ENCODE results near the gene LACTBL1.

DNA sequence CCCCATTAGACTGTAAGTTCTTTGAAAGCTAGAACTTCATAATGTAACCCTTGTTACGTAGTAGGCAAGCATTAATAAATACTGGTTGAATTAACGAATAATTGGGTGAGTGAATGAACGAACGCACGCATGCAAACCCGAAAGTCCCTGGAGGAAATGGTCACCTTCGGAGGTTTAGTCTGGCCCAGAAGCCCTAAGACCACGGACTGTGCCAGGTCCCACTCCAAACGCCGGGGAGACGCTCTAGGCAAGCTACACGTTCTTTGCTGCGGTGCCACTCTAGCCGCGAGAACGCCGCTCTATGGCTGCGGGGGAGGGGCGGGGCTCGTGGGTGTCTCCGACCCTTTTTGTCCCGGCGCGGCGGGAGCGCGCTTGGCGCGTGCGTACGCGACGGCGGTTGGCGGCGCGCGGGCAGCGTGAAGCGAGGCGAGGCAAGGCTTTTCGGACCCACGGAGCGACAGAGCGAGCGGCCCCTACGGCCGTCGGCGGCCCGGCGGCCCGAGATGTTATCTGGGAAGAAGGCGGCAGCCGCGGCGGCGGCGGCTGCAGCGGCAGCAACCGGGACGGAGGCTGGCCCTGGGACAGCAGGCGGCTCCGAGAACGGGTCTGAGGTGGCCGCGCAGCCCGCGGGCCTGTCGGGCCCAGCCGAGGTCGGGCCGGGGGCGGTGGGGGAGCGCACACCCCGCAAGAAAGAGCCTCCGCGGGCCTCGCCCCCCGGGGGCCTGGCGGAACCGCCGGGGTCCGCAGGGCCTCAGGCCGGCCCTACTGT lies 46.6 kb upstream of the LACTBL1 start, which contains the start of gene KDM1A:
- TF ChIP-seq POLR2AphosphoS5 (IDR thresholded peaks at IDR 0.05; ENCODE audit: low read depth) = peak; percentile 93
- TF ChIP-seq, protein P1, sequence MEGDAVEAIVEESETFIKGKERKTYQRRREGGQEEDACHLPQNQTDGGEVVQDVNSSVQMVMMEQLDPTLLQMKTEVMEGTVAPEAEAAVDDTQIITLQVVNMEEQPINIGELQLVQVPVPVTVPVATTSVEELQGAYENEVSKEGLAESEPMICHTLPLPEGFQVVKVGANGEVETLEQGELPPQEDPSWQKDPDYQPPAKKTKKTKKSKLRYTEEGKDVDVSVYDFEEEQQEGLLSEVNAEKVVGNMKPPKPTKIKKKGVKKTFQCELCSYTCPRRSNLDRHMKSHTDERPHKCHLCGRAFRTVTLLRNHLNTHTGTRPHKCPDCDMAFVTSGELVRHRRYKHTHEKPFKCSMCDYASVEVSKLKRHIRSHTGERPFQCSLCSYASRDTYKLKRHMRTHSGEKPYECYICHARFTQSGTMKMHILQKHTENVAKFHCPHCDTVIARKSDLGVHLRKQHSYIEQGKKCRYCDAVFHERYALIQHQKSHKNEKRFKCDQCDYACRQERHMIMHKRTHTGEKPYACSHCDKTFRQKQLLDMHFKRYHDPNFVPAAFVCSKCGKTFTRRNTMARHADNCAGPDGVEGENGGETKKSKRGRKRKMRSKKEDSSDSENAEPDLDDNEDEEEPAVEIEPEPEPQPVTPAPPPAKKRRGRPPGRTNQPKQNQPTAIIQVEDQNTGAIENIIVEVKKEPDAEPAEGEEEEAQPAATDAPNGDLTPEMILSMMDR (conservative IDR thresholded peaks at IDR 0.05; ENCODE audit: low read depth in 2 of 2) = peak in 1 of 2 experiments; percentile 21; a peak in 1 of 4 replicates
- TF ChIP-seq, protein P2, sequence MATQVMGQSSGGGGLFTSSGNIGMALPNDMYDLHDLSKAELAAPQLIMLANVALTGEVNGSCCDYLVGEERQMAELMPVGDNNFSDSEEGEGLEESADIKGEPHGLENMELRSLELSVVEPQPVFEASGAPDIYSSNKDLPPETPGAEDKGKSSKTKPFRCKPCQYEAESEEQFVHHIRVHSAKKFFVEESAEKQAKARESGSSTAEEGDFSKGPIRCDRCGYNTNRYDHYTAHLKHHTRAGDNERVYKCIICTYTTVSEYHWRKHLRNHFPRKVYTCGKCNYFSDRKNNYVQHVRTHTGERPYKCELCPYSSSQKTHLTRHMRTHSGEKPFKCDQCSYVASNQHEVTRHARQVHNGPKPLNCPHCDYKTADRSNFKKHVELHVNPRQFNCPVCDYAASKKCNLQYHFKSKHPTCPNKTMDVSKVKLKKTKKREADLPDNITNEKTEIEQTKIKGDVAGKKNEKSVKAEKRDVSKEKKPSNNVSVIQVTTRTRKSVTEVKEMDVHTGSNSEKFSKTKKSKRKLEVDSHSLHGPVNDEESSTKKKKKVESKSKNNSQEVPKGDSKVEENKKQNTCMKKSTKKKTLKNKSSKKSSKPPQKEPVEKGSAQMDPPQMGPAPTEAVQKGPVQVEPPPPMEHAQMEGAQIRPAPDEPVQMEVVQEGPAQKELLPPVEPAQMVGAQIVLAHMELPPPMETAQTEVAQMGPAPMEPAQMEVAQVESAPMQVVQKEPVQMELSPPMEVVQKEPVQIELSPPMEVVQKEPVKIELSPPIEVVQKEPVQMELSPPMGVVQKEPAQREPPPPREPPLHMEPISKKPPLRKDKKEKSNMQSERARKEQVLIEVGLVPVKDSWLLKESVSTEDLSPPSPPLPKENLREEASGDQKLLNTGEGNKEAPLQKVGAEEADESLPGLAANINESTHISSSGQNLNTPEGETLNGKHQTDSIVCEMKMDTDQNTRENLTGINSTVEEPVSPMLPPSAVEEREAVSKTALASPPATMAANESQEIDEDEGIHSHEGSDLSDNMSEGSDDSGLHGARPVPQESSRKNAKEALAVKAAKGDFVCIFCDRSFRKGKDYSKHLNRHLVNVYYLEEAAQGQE (IDR thresholded peaks at IDR 0.05; ENCODE audit: unreplicated experiment) = peak; percentile 4
- TF ChIP-seq EZH2phosphoT487 (IDR thresholded peaks at IDR 0.05; ENCODE audit: unreplicated experiment) = no peak
- no peak for TF ChIP-seq ZNF114 (CRISPR knock-in tag; IDR thresholded peaks at IDR 0.05)
- TF ChIP-seq CREB1 (CRISPR knock-in tag; IDR thresholded peaks at IDR 0.05; ENCODE audit: low read depth) = peak; percentile 82
